ENCODE data around the gene PAGE2B. TPM values are rescaled to one million over a fixed set of nuclear protein-coding genes. Genes with fewer than 3 reads are reported as not detected.

Gene PAGE2B
- total and polyA plus RNA-seq, 9 of the 15 experiments (the other 6 are each of a cell fraction or from before 2014, with no cell fraction given): 1.8 to 36.0 (median 16.5) TPM

DNA sequence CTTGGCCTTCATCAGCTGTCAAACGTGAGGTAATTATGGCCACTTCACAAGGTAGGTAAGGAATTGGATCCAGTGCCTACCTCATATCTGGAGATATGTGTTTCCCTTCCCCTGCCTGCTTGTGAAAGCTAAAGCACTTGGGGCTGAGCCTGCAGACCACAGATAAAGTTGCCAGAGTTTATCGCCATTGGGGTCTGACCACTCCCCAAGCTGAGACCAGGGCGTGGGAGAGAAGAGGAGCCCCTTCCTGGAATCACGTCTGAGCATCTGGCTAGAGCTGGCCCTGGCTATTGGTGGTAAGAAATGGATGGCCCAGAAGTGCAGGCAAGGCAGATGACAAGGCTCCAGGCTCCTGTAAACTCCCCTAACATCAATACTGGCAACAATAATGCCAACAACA lies 46.8 kb upstream of the PAGE2B start (continued):
- peak in 1 of 3 experiments; percentile 47; a peak in 2 of 6 replicates for TF ChIP-seq ZBTB11 (CRISPR knock-in tag; IDR thresholded peaks at IDR 0.05)
- TF ChIP-seq FOXK2 (conservative IDR thresholded peaks at IDR 0.05 in 1 of 2, IDR thresholded peaks at IDR 0.05 in 1 of 2; ENCODE audit: low read depth in 2 of 2): no peak
- TF ChIP-seq FOSL1 (tag; conservative IDR thresholded peaks at IDR 0.05): peak; percentile 26; the same call in 1 of the 2 replicates
- no peak for TF ChIP-seq CCAR2 (IDR thresholded peaks at IDR 0.05; ENCODE audit: low read depth, low read length)
- no peak for TF ChIP-seq BCL6 (CRISPR knock-in tag; IDR thresholded peaks at IDR 0.05)
- TF ChIP-seq ZNF76 (CRISPR knock-in tag; IDR thresholded peaks at IDR 0.05; ENCODE audit: borderline replicate concordance): no peak
- TF ChIP-seq PHF20 (IDR thresholded peaks at IDR 0.05; ENCODE audit: partially characterized antibody): no peak
- TF ChIP-seq, protein P1, sequence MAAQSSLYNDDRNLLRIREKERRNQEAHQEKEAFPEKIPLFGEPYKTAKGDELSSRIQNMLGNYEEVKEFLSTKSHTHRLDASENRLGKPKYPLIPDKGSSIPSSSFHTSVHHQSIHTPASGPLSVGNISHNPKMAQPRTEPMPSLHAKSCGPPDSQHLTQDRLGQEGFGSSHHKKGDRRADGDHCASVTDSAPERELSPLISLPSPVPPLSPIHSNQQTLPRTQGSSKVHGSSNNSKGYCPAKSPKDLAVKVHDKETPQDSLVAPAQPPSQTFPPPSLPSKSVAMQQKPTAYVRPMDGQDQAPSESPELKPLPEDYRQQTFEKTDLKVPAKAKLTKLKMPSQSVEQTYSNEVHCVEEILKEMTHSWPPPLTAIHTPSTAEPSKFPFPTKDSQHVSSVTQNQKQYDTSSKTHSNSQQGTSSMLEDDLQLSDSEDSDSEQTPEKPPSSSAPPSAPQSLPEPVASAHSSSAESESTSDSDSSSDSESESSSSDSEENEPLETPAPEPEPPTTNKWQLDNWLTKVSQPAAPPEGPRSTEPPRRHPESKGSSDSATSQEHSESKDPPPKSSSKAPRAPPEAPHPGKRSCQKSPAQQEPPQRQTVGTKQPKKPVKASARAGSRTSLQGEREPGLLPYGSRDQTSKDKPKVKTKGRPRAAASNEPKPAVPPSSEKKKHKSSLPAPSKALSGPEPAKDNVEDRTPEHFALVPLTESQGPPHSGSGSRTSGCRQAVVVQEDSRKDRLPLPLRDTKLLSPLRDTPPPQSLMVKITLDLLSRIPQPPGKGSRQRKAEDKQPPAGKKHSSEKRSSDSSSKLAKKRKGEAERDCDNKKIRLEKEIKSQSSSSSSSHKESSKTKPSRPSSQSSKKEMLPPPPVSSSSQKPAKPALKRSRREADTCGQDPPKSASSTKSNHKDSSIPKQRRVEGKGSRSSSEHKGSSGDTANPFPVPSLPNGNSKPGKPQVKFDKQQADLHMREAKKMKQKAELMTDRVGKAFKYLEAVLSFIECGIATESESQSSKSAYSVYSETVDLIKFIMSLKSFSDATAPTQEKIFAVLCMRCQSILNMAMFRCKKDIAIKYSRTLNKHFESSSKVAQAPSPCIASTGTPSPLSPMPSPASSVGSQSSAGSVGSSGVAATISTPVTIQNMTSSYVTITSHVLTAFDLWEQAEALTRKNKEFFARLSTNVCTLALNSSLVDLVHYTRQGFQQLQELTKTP (IDR thresholded peaks at IDR 0.05; ENCODE audit: low read depth in 1 of 2, partially characterized antibody in 2 of 2): no peak
- peak; percentile 89 to 91 for TF ChIP-seq TRIM24 (IDR thresholded peaks at IDR 0.05)
- no peak for TF ChIP-seq SFPQ (IDR thresholded peaks at IDR 0.05; ENCODE audit: low read depth, low read length)
- no peak for TF ChIP-seq ARID3B (CRISPR knock-in tag; IDR thresholded peaks at IDR 0.05; ENCODE audit: borderline replicate concordance)
- TF ChIP-seq MXI1 (IDR thresholded peaks at IDR 0.05; ENCODE audit: low read depth, low read length): no peak
- peak; percentile 98 for TF ChIP-seq CBFA2T2 (conservative IDR thresholded peaks at IDR 0.05)
- TF ChIP-seq ZBTB5 (IDR thresholded peaks at IDR 0.05): no peak
